RWPE2 (cell line): ENCODE data around the gene CFAP20.

Experiments used
- ATAC-seq: fragments of 200-7000 bp; cut with Tn5 transposase; 3 replicates; pipeline ENCODE4 v1.9.1; 2021; ENCODE audit warnings: low read depth
- DNase-seq: peaks from one replicate; pipeline ENCODE4 v3.0.0-alpha.2; 2020; ENCODE audit warnings: low spot score
- H3K27ac ChIP-seq: fragments of 450-650 bp; 2 replicates; pipeline ENCODE4 v1.5.1; 2017; ENCODE audit warnings: mild to moderate bottlenecking; ENCODE audit not compliant: poor library complexity, severe bottlenecking
- H3K27me3 ChIP-seq: fragments of 250-450 bp; sonication (Bioruptor Pico); 2 replicates; pipeline ENCODE4 v1.5.1; 2021; ENCODE audit warnings: mild to moderate bottlenecking, moderate library complexity; ENCODE audit not compliant: insufficient read depth, poor library complexity, severe bottlenecking
- H3K36me3 ChIP-seq: fragments of 250-450 bp; sonication (Bioruptor Pico); 2 replicates; pipeline ENCODE4 v1.5.1; 2020; ENCODE audit warnings: low read depth, mild to moderate bottlenecking, moderate library complexity
- H3K4me1 ChIP-seq: fragments of 250-450 bp; sonication (Bioruptor Pico); 2 replicates; pipeline ENCODE4 v1.5.1; 2021; ENCODE audit warnings: mild to moderate bottlenecking, moderate library complexity; ENCODE audit not compliant: insufficient read depth, poor library complexity, severe bottlenecking
- H3K4me3 ChIP-seq: fragments of 250-450 bp; sonication (Bioruptor Pico); 2 replicates; pipeline ENCODE4 v1.5.1; 2021; ENCODE audit warnings: mild to moderate bottlenecking, moderate library complexity; ENCODE audit not compliant: severe bottlenecking
- H3K9me3 ChIP-seq: fragments of 250-450 bp; sonication (Bioruptor Pico); 2 replicates; pipeline ENCODE4 v1.5.1; 2021; ENCODE audit warnings: mild to moderate bottlenecking, moderate library complexity; ENCODE audit not compliant: severe bottlenecking
- TF ChIP-seq, protein P1 (sequence below): fragments of 450-650 bp; IDR thresholded peaks from one replicate; pipeline ENCODE4 v1.5.1; 2017; ENCODE audit warnings: mild to moderate bottlenecking, moderate library complexity; ENCODE audit not compliant: poor library complexity, severe bottlenecking

Gene CFAP20

DNA sequence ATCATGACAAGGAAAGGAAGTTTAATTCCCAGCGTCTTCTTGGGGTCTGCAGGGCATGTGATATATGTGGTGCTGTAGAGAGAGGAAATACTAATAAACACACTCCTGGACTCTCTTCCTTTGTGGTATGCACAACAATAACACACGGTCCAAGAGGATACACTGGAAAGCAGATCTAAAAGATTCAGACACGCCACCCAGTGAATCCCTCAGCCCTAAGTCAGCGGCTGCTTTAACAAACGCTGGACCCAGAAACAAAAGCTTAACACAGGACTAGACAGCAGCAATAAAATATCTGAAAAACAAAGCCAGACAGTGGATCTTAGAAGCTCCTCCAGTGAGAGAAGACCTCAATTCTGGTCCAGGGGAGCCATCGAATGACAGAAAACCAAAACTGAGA lies 13.1 kb downstream of the CFAP20 start:
- peaks cover 7% of the 10 kb centered on the region for H3K4me1 ChIP-seq
- DNase-seq (no peak), ATAC-seq (no peak)

DNA sequence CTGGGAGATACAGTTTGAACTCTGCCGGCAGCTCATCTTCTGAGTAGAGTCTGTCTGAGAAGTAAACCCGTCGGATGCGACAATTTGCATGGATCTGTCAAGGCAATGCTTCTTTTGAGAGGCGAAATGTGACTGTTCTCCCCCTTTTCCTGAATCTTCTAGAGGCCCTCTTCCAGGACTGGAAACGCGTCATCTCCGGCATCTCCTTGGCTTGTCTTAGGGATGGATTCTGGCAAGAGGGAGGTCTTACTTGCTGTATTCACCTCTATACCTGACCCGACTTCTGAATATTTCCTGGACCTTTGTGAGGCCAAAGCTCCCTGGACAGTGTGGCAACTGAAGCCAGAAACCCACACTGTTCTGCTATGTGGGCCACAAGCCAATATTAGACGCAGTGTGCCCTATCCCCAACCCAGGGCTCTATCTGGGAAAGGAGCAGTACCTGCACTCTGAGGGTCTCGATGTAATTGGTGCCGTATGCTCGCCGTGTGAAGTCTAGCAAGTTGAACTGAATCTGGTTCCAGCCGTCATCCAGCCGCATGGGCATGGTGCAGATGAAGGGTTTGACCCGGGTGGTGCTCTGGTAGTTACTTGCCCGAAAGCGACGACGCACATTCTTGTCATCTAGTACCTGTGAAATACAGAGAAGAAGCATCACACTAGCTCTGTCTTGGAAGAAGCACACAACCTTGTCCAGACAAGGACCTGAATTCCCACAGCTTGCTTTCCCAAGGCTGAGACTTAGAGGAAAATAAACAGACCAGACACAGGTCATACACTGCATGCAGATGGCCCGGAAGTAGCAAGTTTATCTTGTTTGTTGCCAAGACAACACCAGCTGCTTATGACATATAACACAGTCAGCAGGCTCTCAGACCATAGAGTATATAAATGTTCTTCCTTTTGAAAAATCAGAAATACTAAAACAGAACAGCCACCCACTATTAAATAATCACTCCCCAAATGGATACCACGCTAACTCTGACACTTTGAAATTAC lies 14.1 kb downstream of the CFAP20 start:
- TF ChIP-seq, protein P1, sequence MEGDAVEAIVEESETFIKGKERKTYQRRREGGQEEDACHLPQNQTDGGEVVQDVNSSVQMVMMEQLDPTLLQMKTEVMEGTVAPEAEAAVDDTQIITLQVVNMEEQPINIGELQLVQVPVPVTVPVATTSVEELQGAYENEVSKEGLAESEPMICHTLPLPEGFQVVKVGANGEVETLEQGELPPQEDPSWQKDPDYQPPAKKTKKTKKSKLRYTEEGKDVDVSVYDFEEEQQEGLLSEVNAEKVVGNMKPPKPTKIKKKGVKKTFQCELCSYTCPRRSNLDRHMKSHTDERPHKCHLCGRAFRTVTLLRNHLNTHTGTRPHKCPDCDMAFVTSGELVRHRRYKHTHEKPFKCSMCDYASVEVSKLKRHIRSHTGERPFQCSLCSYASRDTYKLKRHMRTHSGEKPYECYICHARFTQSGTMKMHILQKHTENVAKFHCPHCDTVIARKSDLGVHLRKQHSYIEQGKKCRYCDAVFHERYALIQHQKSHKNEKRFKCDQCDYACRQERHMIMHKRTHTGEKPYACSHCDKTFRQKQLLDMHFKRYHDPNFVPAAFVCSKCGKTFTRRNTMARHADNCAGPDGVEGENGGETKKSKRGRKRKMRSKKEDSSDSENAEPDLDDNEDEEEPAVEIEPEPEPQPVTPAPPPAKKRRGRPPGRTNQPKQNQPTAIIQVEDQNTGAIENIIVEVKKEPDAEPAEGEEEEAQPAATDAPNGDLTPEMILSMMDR: no peak
- no peaks in the 10 kb centered on the region for H3K9me3 ChIP-seq
- ATAC-seq (no peak), DNase-seq (peak; percentile 49)
- H3K4me3 ChIP-seq: no peak overlapping the region
- H3K27ac ChIP-seq: no peak overlapping the region
- H3K4me1 ChIP-seq: no peaks in the 10 kb centered on the region
- H3K36me3 ChIP-seq: peaks cover 44% of the 10 kb centered on the region
- H3K27me3 ChIP-seq: no peaks in the 10 kb centered on the region

More for the DNA sequence above, 13.1 kb downstream of the CFAP20 start:
- Histone ChIP-seq H3K27me3 (no peaks in the 10 kb centered on the region), H3K27ac (no peak overlapping the region), H3K4me3 (no peak overlapping the region), H3K36me3 (peaks cover 44% of the 10 kb centered on the region), H3K9me3 (no peaks in the 10 kb centered on the region)
- TF ChIP-seq, protein P1: no peak

DNA sequence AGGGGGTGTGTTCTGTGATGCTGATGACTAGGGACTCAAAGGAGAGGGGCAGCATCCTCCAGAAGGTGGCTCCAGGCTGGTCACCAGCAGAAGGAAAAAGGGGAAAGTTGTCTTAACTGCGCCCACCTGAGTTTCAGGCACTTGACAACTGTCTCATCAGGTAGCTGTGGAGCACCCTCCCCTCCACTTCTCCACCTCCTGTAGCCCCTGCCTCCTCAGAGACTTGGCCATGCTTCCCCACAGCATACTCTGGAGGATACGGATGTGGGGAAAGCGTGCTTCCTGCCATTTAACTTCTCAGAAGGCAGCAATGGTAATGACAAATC lies 17.9 kb downstream of the CFAP20 start:
- Histone ChIP-seq H3K27me3 (no peaks in the 10 kb centered on the region), H3K4me1 (no peaks in the 10 kb centered on the region), H3K27ac (no peak overlapping the region), H3K9me3 (no peaks in the 10 kb centered on the region), H3K36me3 (peaks cover 36% of the 10 kb centered on the region), H3K4me3 (no peak overlapping the region)
- TF ChIP-seq, protein P1: no peak
- no peak for DNase-seq
- ATAC-seq: no peak; the same call in 2 of the 3 replicates

DNA sequence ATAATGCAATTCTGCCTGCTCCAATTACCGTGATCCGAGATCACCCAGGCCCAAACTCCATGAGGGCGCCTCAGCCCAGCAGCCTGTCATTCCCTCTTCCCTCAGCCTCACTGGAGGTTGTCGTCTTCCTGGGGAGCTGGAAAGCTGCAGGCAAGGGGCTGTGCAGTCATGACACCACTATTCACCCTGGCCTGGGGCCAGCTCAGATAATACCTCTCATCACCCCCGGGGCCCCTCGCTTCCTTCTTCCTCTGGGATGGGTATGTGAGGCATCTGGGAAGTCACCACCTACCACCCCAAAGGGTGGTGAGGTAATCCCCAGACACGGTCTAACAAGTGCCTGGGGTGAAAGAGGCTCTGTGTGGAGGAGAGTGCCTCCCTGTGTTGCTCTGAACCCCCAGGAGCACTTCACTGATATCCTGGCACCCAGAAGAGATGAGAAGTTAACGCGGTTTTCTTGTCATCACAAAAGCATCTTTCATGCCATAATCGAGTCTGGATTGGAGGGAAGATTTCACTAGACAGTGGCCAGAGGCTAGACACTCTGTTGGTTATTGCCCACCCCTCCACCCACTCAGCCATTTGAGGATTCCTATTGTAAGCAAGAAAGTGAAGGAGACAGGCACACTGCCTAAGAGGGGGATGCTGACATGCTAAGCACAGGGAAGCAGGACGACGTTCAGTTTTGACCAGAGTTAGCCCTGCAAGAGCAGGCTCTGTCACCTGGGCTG lies 18.4 kb downstream of the CFAP20 start:
- no peaks in the 10 kb centered on the region for H3K27me3 ChIP-seq
- no peak overlapping the region for H3K4me3 ChIP-seq
- TF ChIP-seq, protein P1: no peak
- H3K4me1 ChIP-seq: no peaks in the 10 kb centered on the region
- peak; percentile 79 for ATAC-seq
- H3K27ac ChIP-seq: no peak overlapping the region
- no peak for DNase-seq
- peaks cover 30% of the 10 kb centered on the region for H3K36me3 ChIP-seq
- no peaks in the 10 kb centered on the region for H3K9me3 ChIP-seq
